Right lobe of liver (tissue), 6 donors: ENCODE measurements around the gene FAM149A. TPM values are rescaled to one million over a fixed set of nuclear protein-coding genes. Genes with fewer than 3 reads are reported as not detected.
A peak's percentile ranks its signal among the peaks of the same experiment; 100 is the strongest.

Source experiments
- ATAC-seq, 4 donors: fragments of 200-7000 bp; cut with Tn5 transposase; one replicate each; pipeline ENCODE4 v1.9.1; 2020; ENCODE audit warnings: mild to moderate bottlenecking in 4 of 4, moderate library complexity in 4 of 4
- DNase-seq, 3 donors: peaks; one replicate each; pipeline ENCODE4 v3.0.0-alpha.2; 2020
- H3K27ac ChIP-seq, 3 donors: fragments of 200-600 bp; one replicate each; pipeline ENCODE4 v1.8.0; 2022
- H3K27me3 ChIP-seq, 2 donors: fragments of 200-600 bp; one replicate each; pipeline ENCODE4 v1.8.0; 2022
- H3K36me3 ChIP-seq, 4 donors: fragments of 200-600 bp; sonication (generic) in 1 of 4; one replicate each; pipeline versions ENCODE4 v1.5.1 to v1.8.0; 2017 to 2022; ENCODE audit warnings: control low read depth in 1 of 4
- H3K4me1 ChIP-seq, 4 donors: fragments of 200-600 bp; sonication (generic) in 1 of 4; one replicate each; pipeline versions ENCODE4 v1.5.1 to v1.8.0; 2017 to 2022; ENCODE audit warnings: control low read depth in 1 of 4
- H3K4me3 ChIP-seq, 3 donors: fragments of 200-600 bp; one replicate each; pipeline ENCODE4 v1.8.0; 2022
- H3K9me3 ChIP-seq, 4 donors: fragments of 200-600 bp; sonication (generic) in 1 of 4; one replicate each; pipeline versions ENCODE4 v1.5.1 to v1.8.0; 2017 to 2022; ENCODE audit warnings: control low read depth in 1 of 4
- CTCF ChIP-seq, 4 donors: fragments of 200-600 bp in 3 of 4; fragments of 450-650 bp in 1 of 4; IDR thresholded peaks; one replicate each; pipeline versions ENCODE4 v1.5.1 to v1.8.0; 2016 to 2022; ENCODE audit warnings: antibody characterized with exemption in 4 of 4, mild to moderate bottlenecking in 2 of 4
- POLR2A ChIP-seq: fragments of 450-650 bp; IDR thresholded peaks from one replicate; pipeline ENCODE4 v1.6.1; 2017; ENCODE audit warnings: antibody characterized with exemption, mild to moderate bottlenecking
- WGBS: methylation state at CpG from one replicate; pipeline ENCODE4 v1.1.6; 2018; ENCODE audit warnings: low coverage, low lambda C conversion rate; ENCODE audit not compliant: insufficient coverage; ENCODE audit errors: missing lambda C conversion rate; 5-methylcytosine and 5-hydroxymethylcytosine counted together
- intact Hi-C, 2 donors: fragments of 100-400 bp; cut with DNase I; formaldehyde crosslinking; loops; one replicate each; pipeline versions ENCODE4 v1.11.2 to v1.14.1; 2022
- total RNA-seq, 6 experiments: library from RNA; depleted of rRNA in 2 of 6; stranded (reverse); fragments of >200 nt in 2 of 6; fragmentation: NEBNext Ultra II Directional in 3 of 6; extraction: Animal tissue kit (Norgen Biotek cat#: 25700) in 3 of 6; gene quantifications; one replicate each; pipeline versions ENCODE4 v1.1.0 to v1.2.4, GENCODE V29; 2016 to 2023
- donor health status: DM: no; HTN: yes; CAD: no.
- donor health status: DM: no; HTN: no; CAD: no.
- donor health status: DM: no; HTN: no; CAD: no.
- donor health status: DM: no; HTN: yes; CAD: no.
- donor health status: DM: no; HTN: yes; CAD: no.

Gene FAM149A
- total RNA-seq, 6 experiments from 2014 or later, result 19.8 to 33.1 (median 23.0) TPM

DNA sequence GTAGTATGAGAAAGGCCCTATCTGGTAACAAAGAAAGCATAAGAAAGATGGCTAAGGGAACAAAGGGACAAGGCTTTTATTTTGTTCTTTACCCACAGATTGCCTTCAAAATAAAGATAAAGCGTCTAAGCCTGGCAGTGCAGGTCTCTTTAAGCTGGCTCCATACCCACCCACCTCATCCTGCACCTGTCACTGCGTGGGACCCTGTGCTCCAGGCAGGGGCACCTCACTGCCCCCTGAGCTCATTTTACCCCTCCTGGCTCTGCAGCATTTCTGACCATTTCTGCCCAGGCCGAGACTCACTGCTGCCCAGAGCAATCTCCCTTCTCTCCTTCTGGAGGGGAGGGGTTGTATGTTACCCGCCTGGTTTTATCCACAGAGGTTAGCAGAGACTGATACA is 85.2 kb downstream of the FAM149A start:
- Histone ChIP-seq H3K27me3 (no peaks in the 10 kb centered on the region), H3K9me3 (no peaks in the 10 kb centered on the region), H3K4me3 (peak overlapping the region in 1 of 3 donors; percentile 88), H3K27ac (peak overlapping the region in 2 of 3 donors; percentile 97 to 98), H3K36me3 (no peaks in the 10 kb centered on the region), H3K4me1 (peaks cover 0 to 25% (median 4%) of the 10 kb centered on the region in 4 donors)
- no peak for TF ChIP-seq CTCF (IDR thresholded peaks at IDR 0.05)
- no peak for TF ChIP-seq POLR2A
- DNase-seq, result no peak
- WGBS, result 37% methylated on average over 4 of the region's 4 CpGs
- no peak for ATAC-seq
- intact Hi-C loops, result no loop called here

DNA sequence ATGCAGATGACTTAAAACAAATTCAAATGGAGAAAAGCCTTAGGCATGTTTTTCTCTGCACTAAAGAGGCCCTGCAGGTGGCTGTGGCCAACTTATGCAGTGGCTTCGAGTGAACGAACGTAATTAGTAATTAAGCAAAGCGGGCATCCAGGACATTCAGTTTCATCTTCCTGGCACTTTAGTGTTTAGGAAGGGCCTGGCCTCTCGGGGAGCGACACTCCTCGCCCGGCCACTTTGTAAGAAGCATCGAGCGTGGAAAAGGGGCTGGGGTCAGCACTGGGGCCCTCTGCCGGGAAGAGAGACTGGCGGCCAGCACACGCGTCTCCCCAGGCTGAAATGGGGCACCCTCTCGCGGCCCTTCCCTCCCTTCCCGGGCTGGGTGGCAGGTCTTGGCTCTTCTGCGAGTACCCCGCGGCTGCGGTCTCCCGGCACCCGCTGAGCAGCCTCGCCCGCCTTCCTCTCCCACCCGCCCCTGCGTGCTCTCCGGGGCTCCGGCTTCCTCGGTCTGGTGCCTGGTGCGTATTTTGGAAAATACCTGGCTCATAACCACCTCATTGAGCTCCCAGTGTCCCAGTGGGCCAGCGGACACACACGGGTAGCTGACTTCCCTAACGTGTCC is 86.2 kb downstream of the FAM149A start:
- DNase-seq (peak in 2 of 3 donors; percentile 47 to 66), ATAC-seq (peak; percentile 44 to 61 (median 53))
- Histone ChIP-seq H3K27ac (peak overlapping the region; percentile 97 to 98 (median 98)), H3K4me3 (peak overlapping the region; percentile 88 to 92 (median 88)), H3K36me3 (no peaks in the 10 kb centered on the region), H3K4me1 (peaks cover 0 to 25% (median 4%) of the 10 kb centered on the region in 4 donors), H3K27me3 (no peaks in the 10 kb centered on the region), H3K9me3 (no peaks in the 10 kb centered on the region)
- TF ChIP-seq POLR2A, result no peak
- peak in 1 of 4 donors; percentile 19 for TF ChIP-seq CTCF (IDR thresholded peaks at IDR 0.05)
- 2% methylated on average over 4 of the region's 34 CpGs for WGBS
- intact Hi-C loops, result no loop called here

DNA sequence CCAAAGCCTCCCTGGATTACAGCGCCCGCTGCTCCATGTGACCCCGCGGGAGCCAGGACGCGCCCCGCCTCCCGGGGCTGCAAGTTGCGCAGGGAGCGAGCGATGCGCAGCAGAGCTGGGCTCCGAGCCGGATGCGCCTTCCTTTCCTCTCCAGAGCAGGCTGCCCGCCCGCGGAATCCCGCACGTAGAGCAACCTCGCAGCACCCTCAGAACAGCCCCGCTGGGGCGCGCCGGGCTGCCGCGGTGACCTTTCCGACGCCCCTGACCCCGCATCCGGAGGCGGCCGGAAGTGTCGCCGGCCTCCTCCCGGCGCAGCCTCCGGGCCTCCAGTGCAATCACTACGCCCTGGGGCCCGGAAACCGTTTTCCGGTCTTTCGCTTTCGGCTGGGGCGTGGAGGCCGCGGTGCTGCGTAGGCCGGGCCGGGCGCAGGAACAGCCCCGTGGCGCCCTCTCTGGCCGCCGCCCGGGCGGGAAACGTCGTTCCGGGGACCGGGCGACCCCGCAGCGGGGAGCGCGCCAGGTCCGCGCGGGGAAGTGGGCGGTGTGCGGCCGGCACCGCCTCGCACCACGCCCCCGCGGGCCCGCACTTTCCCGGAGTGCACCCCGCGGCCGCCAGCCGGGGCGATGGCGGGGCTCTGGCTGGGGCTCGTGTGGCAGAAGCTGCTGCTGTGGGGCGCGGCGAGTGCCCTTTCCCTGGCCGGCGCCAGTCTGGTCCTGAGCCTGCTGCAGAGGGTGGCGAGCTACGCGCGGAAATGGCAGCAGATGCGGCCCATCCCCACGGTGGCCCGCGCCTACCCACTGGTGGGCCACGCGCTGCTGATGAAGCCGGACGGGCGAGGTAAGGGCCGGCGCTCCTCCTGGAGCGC is 86.9 kb downstream of the FAM149A start, which contains the start of gene CYP4V2:
CYP4V2 (plus strand) TSS at position 368 of the 866 bp plus-strand sequence; CDS start at position 625, 257 bp downstream.
- Histone ChIP-seq H3K9me3 (no peaks in the 10 kb centered on the region), H3K36me3 (no peaks in the 10 kb centered on the region), H3K27me3 (no peaks in the 10 kb centered on the region), H3K4me3 (peak within 1 kb of the TSS; percentile 88 to 92 (median 88)), H3K4me1 (peaks cover 0 to 28% (median 8%) of the 10 kb centered on the region in 4 donors), H3K27ac (peak within 1 kb of the TSS; percentile 97 to 98 (median 98))
- WGBS, result no CpG with 5 or more reads among the region's 107 CpGs
- DNase-seq (peak; percentile 90 to 91 (median 90)), ATAC-seq (peak; percentile 82 to 90 (median 84))
- TF ChIP-seq CTCF (IDR thresholded peaks at IDR 0.05), result peak; percentile 36 to 59 (median 42)
- TF ChIP-seq POLR2A, result peak; percentile 75
- intact Hi-C loops, result no loop called here

DNA sequence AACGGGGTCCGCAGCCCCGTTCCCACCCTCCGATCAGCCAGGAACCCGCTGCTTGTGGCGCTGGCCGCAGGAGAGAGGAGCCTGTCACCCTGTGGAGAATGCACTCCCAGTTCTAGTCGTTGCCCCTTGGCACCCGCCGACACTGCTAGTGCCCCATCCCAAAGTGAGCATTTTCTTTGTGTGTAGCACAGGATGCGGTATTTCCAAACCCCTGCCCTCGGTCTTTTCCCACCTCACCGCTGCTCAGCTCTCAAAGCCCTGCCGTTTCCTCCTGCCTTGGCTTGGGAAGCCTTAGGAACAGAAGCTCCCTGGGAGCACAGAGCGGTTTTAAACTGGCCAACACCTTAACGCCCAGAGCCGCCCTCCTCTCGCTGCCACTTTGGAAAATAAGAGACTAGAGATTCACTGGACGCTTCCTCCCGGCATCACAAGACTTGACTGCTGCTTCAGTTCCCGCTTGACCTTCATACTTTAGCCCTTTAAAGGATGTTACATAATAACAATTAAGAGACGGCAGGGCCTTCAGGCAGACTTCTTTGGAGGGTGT is 87.6 kb downstream of the FAM149A start:
- 0% methylated on average over 12 of the region's 22 CpGs for WGBS
- ATAC-seq (peak; percentile 29 to 42 (median 40)), DNase-seq (peak; percentile 49 to 61 (median 58))
- Histone ChIP-seq H3K36me3 (peaks cover 0 to 3% (median 1%) of the 10 kb centered on the region in 4 donors), H3K4me1 (peaks cover 0 to 28% (median 8%) of the 10 kb centered on the region in 4 donors), H3K9me3 (no peaks in the 10 kb centered on the region), H3K4me3 (peak overlapping the region; percentile 88 to 92 (median 88)), H3K27me3 (no peaks in the 10 kb centered on the region), H3K27ac (peak overlapping the region; percentile 97 to 98 (median 98))
- TF ChIP-seq CTCF (IDR thresholded peaks at IDR 0.05) (no peak), POLR2A (no peak)
- intact Hi-C loops, result no loop called here
